ENCODE results near the gene PTPN2.
"Not testable (repeated sequence)": the region's sequence is repeated elsewhere in the genome, so short reads cannot be mapped to it uniquely, and the experiment has no call there.

DNA sequence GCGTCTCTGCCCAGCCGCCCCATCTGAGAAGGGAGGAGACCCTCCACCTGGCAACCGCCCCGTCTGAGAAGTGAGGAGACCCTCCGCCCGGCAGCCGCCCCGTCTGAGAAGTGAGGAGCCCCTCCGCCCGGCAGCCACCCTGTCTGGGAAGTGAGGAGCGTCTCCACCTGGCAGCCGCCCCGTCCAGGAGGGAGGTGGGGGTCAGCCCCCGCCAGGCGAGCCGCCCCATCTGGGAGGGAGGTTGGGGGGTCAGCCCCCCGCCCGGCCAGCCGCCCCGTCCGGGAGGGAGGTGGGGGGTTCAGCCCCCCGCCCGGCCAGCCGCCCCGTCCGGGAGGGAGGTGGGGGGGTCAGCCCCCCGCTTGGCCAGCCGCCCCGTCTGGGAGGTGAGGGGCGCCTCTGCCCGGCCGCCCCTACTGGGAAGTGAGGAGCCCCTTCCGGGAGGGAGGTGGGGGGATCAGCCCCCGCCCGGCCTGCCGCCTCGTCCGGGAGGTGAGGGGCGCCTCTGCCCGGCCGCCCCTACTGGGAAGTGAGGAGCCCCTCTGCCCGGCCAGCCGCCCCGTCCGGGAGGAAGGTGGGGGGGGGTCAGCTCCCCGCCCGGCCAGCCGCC, 10.0 kb downstream of the PTPN2 start:
- not testable (repeated sequence) for TF ChIP-seq POLR2A (IDR thresholded peaks at IDR 0.05; ENCODE audit: low read depth, low read length); TAF1 (IDR thresholded peaks at IDR 0.05; ENCODE audit: borderline replicate concordance, low read depth, low read length); POLR2AphosphoS5 (IDR thresholded peaks at IDR 0.05; ENCODE audit: low read depth, low read length)

Measured in GM12892 (cell line).